Hepatic stellate cell (primary cell): Measurements from ENCODE around the gene TNFAIP8.
A peak's percentile ranks its signal among the peaks of the same experiment; 100 is the strongest.
"Not testable (repeated sequence)": the region's sequence is repeated elsewhere in the genome, so short reads cannot be mapped to it uniquely, and the experiment has no call there.

Source experiments
- DNase-seq: peaks from one replicate; pipeline ENCODE4 v3.0.0; 2011; ENCODE audit warnings: low spot score

The TNFAIP8 gene

GRCh38 chr5:119396030-119396664 is 40.3 kb downstream of the TNFAIP8 start:
- DNase-seq, result no peak

DNA sequence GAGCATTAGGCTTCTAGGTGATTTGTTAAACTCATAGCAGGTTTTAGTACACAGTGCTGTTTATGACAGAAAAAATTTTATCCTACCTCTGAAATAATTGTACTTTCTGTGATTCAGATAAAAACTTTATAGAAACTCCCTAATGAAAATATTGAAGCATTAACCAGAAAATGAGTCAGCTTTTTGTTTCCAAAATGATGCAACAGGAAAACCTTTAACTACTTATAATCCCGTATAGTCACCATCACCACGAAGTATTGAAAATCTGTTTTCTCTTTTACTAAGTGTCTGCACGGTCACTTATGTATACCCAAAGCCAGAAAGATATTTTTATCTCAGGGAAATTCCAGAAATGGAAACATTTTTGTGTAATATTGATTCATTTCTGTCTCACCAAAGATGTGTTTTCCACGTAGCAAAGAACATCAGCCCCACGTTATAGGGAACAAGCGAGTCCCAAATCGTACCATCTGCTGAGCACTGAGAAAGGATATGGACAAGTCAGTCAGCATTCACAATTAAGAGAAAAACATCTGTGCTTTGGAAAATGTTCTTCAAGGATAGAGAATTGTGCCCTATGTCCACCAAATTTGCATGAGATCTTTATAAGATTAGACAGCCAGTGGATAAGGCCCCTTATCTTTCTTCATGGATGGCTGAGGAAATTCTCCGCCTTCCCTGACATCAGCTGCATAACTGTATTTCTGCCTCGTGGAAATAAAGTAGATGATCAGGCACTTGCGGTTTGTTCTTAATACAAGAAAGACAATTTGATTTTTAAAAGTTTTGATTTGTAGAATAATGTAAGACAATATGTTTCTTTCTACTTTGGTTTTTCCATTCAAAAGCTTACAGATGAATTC is 41.9 kb downstream of the TNFAIP8 start:
- DNase-seq, result no peak

- DNase-seq, result no peak
These were observed 43.1 kb downstream of the TNFAIP8 start for GRCh38 chr5:119398727-119399466.

DNA sequence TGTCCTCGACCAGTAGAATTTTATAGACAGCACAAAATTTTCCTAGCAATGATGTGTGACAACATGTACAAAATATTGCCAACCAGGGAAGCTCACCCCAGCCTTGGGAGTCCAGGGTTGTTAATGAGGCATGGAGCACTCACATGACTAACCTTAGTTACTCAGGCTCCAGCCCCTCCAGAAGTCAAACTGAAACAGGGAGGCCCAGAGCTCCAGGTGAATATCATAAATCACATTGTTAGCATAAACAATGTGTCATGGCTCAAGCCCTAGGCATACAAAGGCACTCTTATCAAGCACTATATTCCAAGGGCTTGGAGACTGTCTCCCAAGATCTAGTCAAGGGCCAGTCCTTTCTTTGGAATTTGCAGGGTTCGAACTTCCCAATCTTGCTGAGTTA is 44.4 kb downstream of the TNFAIP8 start:
- DNase-seq, result no peak

DNA sequence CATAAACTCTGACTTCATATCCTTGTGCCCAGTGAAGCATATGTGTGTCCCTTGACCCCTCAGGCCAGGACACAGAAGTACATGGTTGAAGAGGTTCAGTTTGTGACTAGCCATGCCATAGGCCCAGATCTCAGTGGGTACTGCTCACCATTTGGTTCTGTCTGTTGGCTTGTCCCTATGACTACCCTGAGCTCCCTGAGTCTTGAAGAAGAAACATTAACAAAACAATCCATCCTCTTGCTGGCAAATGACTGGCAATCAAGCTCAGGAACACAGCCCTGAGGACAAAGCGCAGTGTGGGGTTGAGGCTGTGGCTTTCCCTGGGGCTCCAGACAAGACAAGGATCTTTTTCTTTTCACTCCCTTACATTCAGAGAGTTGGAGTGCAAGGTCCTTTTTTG is 46.3 kb downstream of the TNFAIP8 start:
- DNase-seq, result no peak

- DNase-seq, result no peak
These were observed 46.7 kb downstream of the TNFAIP8 start for GRCh38 chr5:119402555-119402954.

GRCh38 chr5:119404033-119404432 is 48.2 kb downstream of the TNFAIP8 start:
- no peak for DNase-seq

GRCh38 chr5:119405419-119405818 is 49.6 kb downstream of the TNFAIP8 start:
- DNase-seq, result no peak

GRCh38 chr5:119406551-119407110 is 50.8 kb downstream of the TNFAIP8 start:
- DNase-seq, result no peak

GRCh38 chr5:119409235-119409815 is 53.5 kb downstream of the TNFAIP8 start:
- DNase-seq, result no peak

GRCh38 chr5:119410448-119411159 is 54.8 kb downstream of the TNFAIP8 start:
- no peak for DNase-seq

DNA sequence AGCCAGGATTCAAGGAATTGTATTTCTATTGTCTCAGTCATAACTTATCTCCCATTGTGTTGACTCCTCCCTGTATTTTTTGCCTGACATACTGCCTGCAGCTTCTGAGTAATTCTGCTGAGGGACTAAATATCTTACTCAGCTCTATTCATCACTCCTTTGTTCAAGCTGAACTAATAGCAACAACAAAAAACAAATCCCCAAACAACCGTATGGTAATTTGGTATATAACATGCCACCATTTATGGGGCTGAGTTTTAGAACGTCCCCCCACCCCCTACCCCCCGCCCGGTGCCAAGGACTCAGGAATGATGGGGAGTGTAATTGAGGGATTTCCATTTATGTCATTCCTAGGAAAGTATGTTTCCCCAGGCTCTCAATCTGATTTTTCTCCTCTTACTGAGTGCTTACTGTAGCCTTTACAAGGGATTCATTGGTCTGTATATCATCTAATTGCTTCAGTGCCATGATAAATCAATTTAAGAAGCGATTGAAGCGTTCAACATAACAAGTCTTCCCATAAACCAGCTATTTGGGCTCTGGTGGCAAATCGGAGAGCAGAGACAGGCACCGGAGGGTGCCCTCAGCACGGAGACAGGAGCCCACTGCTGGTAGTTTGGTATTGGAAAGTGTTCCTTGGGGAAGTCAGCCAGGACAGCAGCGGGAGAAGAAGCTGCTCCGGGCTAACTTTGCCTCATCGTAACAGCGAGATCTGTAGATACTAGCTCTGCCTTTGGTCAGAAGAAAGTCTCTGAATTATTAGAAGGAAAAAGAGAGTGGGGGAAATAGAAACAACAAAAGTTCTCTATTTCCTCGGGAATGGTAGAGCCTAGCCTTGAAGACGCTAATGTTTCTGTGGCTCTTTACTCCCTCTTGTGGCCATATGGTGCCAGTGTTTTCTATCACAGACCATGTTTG is 55.8 kb downstream of the TNFAIP8 start:
- peak; percentile 36 for DNase-seq

DNA sequence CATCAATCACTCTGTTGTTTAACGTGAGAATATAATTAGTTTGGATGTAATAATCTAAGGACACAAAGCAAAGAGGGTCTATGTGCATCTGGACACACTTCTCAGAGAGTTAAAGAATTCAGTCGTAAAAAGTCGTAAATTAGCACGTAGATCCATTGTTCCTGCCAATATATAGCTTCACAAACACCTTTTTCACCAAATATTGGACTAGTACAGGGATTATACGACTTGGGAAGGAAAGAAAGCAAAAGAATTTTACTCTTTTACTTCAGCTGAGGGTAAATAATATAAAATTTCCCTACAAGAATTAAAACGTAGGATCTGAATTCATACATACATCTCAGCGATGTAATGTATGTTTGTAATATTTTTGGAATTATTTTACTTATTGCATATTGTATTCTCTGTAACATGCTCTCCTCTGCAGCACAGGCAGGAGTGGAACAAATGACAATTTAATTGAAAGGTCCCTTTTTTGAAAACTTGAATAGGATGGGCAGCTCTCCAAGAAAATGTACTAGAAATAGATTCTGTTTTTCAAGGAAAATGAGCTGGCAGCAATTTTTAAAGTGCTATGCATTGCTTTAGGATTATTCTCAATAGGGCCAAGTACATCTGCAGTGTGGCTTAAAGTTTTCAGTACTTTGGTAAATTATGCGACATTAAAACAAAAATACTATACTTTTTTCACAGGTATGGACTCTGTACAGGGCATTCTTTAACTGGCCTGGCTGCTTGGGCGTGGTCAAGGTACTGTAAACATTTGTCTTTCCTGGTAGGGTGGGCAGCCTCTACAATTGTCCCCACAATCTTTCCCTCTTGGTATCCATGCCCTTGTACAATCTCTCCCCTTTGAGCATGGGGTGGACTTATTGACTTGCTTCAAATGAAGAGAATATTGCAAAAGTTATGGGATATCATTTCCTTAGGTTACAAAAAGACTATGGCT is 56.7 kb downstream of the TNFAIP8 start:
- no peak for DNase-seq

DNA sequence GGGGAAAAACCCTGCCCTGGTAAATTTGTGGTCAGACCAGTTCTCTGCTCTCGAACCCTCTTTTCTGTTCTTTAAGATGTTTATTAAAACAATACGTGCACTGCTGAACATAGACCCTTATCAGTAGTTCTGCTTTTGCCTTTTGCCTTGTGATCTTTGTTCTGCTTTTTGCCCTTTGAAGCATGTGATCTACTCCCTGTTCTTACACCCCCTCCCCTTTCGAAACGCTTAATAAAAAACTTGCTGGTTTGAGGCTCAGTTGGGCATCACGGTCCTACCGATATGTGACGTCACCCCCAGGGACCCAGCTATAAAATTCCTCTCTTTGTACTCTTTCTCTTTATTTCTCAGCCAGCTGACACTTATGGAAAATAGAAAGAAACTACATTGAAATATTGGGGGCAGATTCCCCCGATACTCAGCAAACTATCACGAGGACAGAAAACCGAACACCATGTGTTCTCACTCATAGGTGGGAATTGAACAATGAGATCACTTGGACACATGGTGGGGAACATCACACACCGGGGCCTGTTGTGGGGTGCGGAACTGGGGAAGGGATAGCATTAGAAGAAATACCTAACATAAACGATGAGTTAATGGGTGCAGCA is 58.4 kb downstream of the TNFAIP8 start:
- not testable (repeated sequence) for DNase-seq

GRCh38 chr5:119417891-119418605 is 62.2 kb downstream of the TNFAIP8 start:
- DNase-seq, result peak; percentile 27

DNA sequence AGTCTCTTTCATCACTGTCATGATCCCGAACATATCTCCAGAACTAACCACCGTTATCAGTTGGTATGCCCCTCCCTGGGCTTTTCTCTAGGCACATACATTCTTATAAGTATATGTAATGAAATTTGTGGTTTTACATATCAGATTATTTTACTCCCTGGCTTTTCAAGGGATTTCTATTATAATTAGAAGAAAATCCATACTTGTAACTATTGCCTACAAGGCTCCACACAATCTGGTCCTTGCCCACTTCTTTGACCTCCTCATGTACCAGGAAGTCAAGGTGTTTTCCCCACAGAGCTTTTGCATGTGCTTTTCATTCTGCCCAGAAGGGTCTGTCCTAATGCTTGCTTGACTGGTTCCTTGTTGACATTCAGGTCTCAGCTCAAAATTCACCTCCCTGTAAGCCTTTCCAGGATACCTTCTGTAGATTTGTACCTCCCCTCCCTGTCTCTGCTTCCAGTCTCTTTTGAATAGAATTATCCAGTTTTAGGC is 62.8 kb downstream of the TNFAIP8 start:
- peak; percentile 22 for DNase-seq

DNA sequence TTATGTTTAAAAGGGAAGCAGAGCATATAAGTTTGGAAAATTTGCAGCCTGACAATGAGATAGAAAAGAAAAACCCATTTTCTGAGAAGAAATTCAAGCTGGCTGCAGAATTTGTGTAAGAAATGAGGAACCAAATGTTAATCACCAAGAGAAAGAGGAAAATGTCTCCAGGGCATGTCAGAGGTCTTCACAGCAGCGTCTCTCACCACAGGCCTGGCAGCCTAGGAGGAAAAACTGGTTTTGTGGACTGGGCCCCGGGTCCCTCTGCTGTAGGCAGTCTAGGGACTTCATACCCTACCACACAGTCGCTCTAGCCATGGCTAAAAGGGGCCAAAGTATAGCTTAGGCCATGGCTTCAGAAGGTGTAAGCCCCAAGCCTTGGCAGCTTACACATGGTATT is 64.3 kb downstream of the TNFAIP8 start:
- no peak for DNase-seq

- DNase-seq, result no peak
These were observed 70.2 kb downstream of the TNFAIP8 start for GRCh38 chr5:119426057-119426456.
